ENCODE measurements around the gene C11orf21.

C11orf21 gene

GRCh38 chr11:2277008-2277346 lies 24.7 kb downstream of the C11orf21 start:
- Histone ChIP-seq H2AFZ (no peak overlapping the region), H3K4me3 (ENCODE audit: low read depth, low read length) (no peak overlapping the region), H3K4me2 (ENCODE audit: low read length) (no peak overlapping the region), H3K27ac (no peak overlapping the region), H3K9ac (no peak overlapping the region), H3K27me3 (ENCODE audit: control insufficient read depth, insufficient read depth, low read length) (no peaks in the 10 kb centered on the region), H3K36me3 (ENCODE audit: control insufficient read depth, insufficient read depth, low read length) (no peaks in the 10 kb centered on the region), H3K4me1 (no peaks in the 10 kb centered on the region), H3K9me3 (ENCODE audit: control insufficient read depth, low read length) (no peaks in the 10 kb centered on the region), H3K79me2 (no peaks in the 10 kb centered on the region)
- no peak for TF ChIP-seq CTCF (IDR thresholded peaks at IDR 0.05)

DNA sequence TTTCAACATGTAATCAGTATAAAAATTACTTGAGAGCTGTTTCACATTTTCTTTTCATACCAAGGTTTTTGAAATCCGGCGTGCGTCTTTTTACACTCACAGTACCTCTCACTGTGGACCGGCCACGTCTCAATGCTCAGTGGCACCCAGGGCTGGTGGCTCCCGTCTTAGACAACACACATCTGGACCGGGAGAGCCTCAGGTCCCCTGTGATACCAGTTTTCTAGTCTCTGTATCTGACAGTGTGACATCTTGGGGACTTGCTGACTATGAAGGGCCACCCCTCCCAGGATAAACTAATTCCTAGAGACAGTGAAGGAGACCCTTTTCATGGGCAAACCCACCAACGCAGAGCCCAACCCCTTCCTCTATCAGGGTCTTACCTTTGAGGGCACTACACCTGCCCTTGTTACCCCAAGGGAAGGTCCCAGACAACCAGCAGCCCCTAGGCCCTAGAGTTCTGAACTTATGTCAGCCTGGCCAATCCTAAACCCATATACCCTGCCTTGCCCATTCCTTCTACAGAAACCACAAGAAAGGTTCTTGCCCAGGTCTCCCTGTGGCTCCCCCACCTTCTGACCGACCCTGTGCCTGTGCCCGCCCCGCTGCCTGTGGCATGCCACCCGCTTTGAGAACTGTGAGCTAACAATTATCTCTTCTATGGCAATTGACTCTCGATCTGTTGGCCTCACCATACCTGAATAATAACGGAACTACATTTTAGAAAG lies 25.3 kb downstream of the C11orf21 start:
- Histone ChIP-seq H3K79me2 (no peaks in the 10 kb centered on the region), H3K36me3 (ENCODE audit: control insufficient read depth, insufficient read depth, low read length) (no peaks in the 10 kb centered on the region), H2AFZ (no peak overlapping the region), H3K4me3 (ENCODE audit: low read depth, low read length) (no peak overlapping the region), H3K27me3 (ENCODE audit: control insufficient read depth, insufficient read depth, low read length) (no peaks in the 10 kb centered on the region), H3K27ac (no peak overlapping the region), H3K9me3 (ENCODE audit: control insufficient read depth, low read length) (no peaks in the 10 kb centered on the region), H3K4me1 (no peaks in the 10 kb centered on the region), H3K4me2 (ENCODE audit: low read length) (no peak overlapping the region), H3K9ac (no peak overlapping the region)
- no peak for TF ChIP-seq CTCF (IDR thresholded peaks at IDR 0.05)

- Histone ChIP-seq H3K79me2 (no peaks in the 10 kb centered on the region), H3K27ac (no peak overlapping the region), H3K9ac (no peak overlapping the region), H3K4me2 (ENCODE audit: low read length) (no peak overlapping the region), H3K9me3 (ENCODE audit: control insufficient read depth, low read length) (no peaks in the 10 kb centered on the region), H3K36me3 (ENCODE audit: control insufficient read depth, insufficient read depth, low read length) (no peaks in the 10 kb centered on the region), H3K4me1 (no peaks in the 10 kb centered on the region), H3K4me3 (ENCODE audit: low read depth, low read length) (no peak overlapping the region), H3K27me3 (ENCODE audit: control insufficient read depth, insufficient read depth, low read length) (no peaks in the 10 kb centered on the region), H2AFZ (no peak overlapping the region)
- no peak for TF ChIP-seq CTCF (IDR thresholded peaks at IDR 0.05)
Observed at GRCh38 chr11:2275334-2276279, 26.1 kb downstream of the C11orf21 start.

GRCh38 chr11:2273771-2274170 lies 27.9 kb downstream of the C11orf21 start:
- H2AFZ ChIP-seq: no peak overlapping the region
- H3K9me3 ChIP-seq (ENCODE audit: control insufficient read depth, low read length): no peaks in the 10 kb centered on the region
- no peaks in the 10 kb centered on the region for H3K27me3 ChIP-seq (ENCODE audit: control insufficient read depth, insufficient read depth, low read length)
- no peak overlapping the region for H3K9ac ChIP-seq
- no peaks in the 10 kb centered on the region for H3K4me1 ChIP-seq
- no peaks in the 10 kb centered on the region for H3K79me2 ChIP-seq
- H3K27ac ChIP-seq: no peak overlapping the region
- no peak overlapping the region for H3K4me2 ChIP-seq (ENCODE audit: low read length)
- no peak for TF ChIP-seq CTCF (IDR thresholded peaks at IDR 0.05)
- H3K4me3 ChIP-seq (ENCODE audit: low read depth, low read length): no peak overlapping the region
- H3K36me3 ChIP-seq (ENCODE audit: control insufficient read depth, insufficient read depth, low read length): no peaks in the 10 kb centered on the region
